Mesenchymal stem cell (in vitro differentiated cells and primary cell): ENCODE results near the gene NOSTRIN.

Experiments
- DNase-seq: peaks from one replicate; pipeline ENCODE4 v3.0.0-alpha.2; 2013
- H2AFZ ChIP-seq: one replicate; pipeline ENCODE4 v1.6.1; 2013; ENCODE audit warnings: low read depth, mild to moderate bottlenecking, control low read depth, inconsistent platforms, low read length, moderate library complexity
- H2AK5ac ChIP-seq: 2 replicates; pipeline ENCODE4 v1.6.1; 2013; ENCODE audit warnings: low read length, moderate library complexity, mild to moderate bottlenecking, inconsistent platforms; ENCODE audit not compliant: severe bottlenecking
- H2BK120ac ChIP-seq: one replicate; pipeline ENCODE4 v1.6.1; 2013; ENCODE audit warnings: low read depth, mild to moderate bottlenecking, inconsistent platforms, low read length, moderate library complexity
- H2BK12ac ChIP-seq, 2 experiments: one replicate each; pipeline ENCODE4 v1.6.1; 2013; ENCODE audit warnings: inconsistent platforms in 2 of 2, low read length in 2 of 2, mild to moderate bottlenecking in 2 of 2, moderate library complexity in 2 of 2, control low read depth in 1 of 2
- H2BK15ac ChIP-seq: one replicate; pipeline ENCODE4 v1.6.1; 2013; ENCODE audit warnings: mild to moderate bottlenecking, low read depth, inconsistent platforms; ENCODE audit not compliant: poor library complexity, severe bottlenecking
- H2BK5ac ChIP-seq: 2 replicates; pipeline ENCODE4 v1.6.1; 2013; ENCODE audit warnings: low read depth, mild to moderate bottlenecking, low read length, control low read depth, inconsistent platforms; ENCODE audit not compliant: poor library complexity, severe bottlenecking
- H3K14ac ChIP-seq, 2 experiments: one replicate each; pipeline ENCODE4 v1.6.1; 2013; ENCODE audit warnings: inconsistent platforms in 2 of 2, low read length in 2 of 2, control low read depth in 1 of 2, mild to moderate bottlenecking in 1 of 2, moderate library complexity in 1 of 2
- H3K18ac ChIP-seq, 2 experiments: one replicate each; pipeline ENCODE4 v1.6.1; 2013; ENCODE audit warnings: inconsistent platforms in 2 of 2, low read length in 2 of 2, control low read depth in 1 of 2, low read depth in 1 of 2, mild to moderate bottlenecking in 1 of 2
- H3K23ac ChIP-seq, 2 experiments: one replicate each; pipeline ENCODE4 v1.6.1; 2013; ENCODE audit warnings: inconsistent platforms in 2 of 2, low read length in 2 of 2, mild to moderate bottlenecking in 2 of 2, moderate library complexity in 2 of 2, control low read depth in 1 of 2
- H3K27ac ChIP-seq: 2 replicates; pipeline ENCODE4 v1.5.1; 2013; ENCODE audit warnings: mild to moderate bottlenecking, moderate library complexity, low read length, control low read depth, inconsistent platforms; ENCODE audit not compliant: poor library complexity, severe bottlenecking
- H3K27me3 ChIP-seq, 2 experiments: 2 replicates each; pipeline versions ENCODE4 v1.6.1 to v1.7.0; 2013; ENCODE audit warnings: low read length in 2 of 2, mild to moderate bottlenecking in 2 of 2, moderate library complexity in 2 of 2, control low read depth in 1 of 2, inconsistent platforms in 1 of 2; ENCODE audit not compliant: control insufficient read depth in 1 of 2, insufficient read depth in 1 of 2
- H3K36me3 ChIP-seq, 2 experiments: 2 replicates each; pipeline versions ENCODE4 v1.6.1 to v1.7.0; 2013; ENCODE audit warnings: low read length in 2 of 2, control low read depth in 1 of 2, inconsistent platforms in 1 of 2, low read depth in 1 of 2, mild to moderate bottlenecking in 1 of 2; ENCODE audit not compliant: insufficient read depth in 2 of 2, control insufficient read depth in 1 of 2
- H3K4ac ChIP-seq, 2 experiments: one replicate each; pipeline ENCODE4 v1.6.1; 2013; ENCODE audit warnings: inconsistent platforms in 2 of 2, low read length in 2 of 2, mild to moderate bottlenecking in 2 of 2, moderate library complexity in 2 of 2, control low read depth in 1 of 2, low read depth in 1 of 2
- H3K4me1 ChIP-seq: 2 replicates; pipeline ENCODE4 v1.6.1; 2013; ENCODE audit warnings: low read depth, low read length, control low read depth; ENCODE audit not compliant: control insufficient read depth, insufficient read depth
- H3K4me2 ChIP-seq: 2 replicates; pipeline ENCODE4 v1.6.1; 2013; ENCODE audit warnings: low read length, mild to moderate bottlenecking, inconsistent platforms; ENCODE audit not compliant: poor library complexity, severe bottlenecking
- H3K4me3 ChIP-seq, 2 experiments: 2 replicates each; pipeline versions ENCODE4 v1.5.1 to v1.7.0; 2013; ENCODE audit warnings: low read length in 2 of 2, mild to moderate bottlenecking in 2 of 2, control low read depth in 1 of 2, low read depth in 1 of 2; ENCODE audit not compliant: insufficient read depth in 1 of 2
- H3K79me1 ChIP-seq: replicated peaks from 2 replicates; pipeline ENCODE4 v1.6.1; 2013; ENCODE audit warnings: mild to moderate bottlenecking, control low read depth, low read length, inconsistent platforms; ENCODE audit not compliant: poor library complexity, severe bottlenecking
- H3K9ac ChIP-seq: 2 replicates; pipeline ENCODE4 v1.7.0; 2013; ENCODE audit warnings: mild to moderate bottlenecking, low read length, moderate library complexity
- H3K9me3 ChIP-seq: 2 replicates; pipeline ENCODE4 v1.7.0; 2013; ENCODE audit warnings: mild to moderate bottlenecking, low read length; ENCODE audit not compliant: control insufficient read depth
- H4K8ac ChIP-seq: one replicate; pipeline ENCODE4 v1.6.1; 2013; ENCODE audit warnings: inconsistent platforms, mild to moderate bottlenecking, low read length, moderate library complexity
- H4K91ac ChIP-seq: one replicate; pipeline ENCODE4 v1.6.1; 2013; ENCODE audit warnings: mild to moderate bottlenecking, low read length, inconsistent platforms
- WGBS: methylation state at CpG from one replicate; pipeline ENCODE4 v1.1.7; 2013; ENCODE audit warnings: mixed read lengths; 5-methylcytosine and 5-hydroxymethylcytosine counted together

The NOSTRIN gene

GRCh38 chr2:168819050-168819715 lies 16.7 kb downstream of the NOSTRIN start:
- Histone ChIP-seq H4K91ac (no peak overlapping the region), H2BK12ac (no peak overlapping the region), H2BK120ac (no peak overlapping the region), H3K23ac (no peak overlapping the region), H3K4me2 (no peak overlapping the region), H3K14ac (no peak overlapping the region), H3K27me3 (no peaks in the 10 kb centered on the region), H3K36me3 (no peaks in the 10 kb centered on the region), H3K4ac (no peak overlapping the region), H2AFZ (no peak overlapping the region), H3K9ac (peak overlapping the region; percentile 46), H2BK5ac (no peak overlapping the region), H3K79me1 (no peaks in the 10 kb centered on the region), H2BK15ac (no peak overlapping the region), H3K4me3 (peak overlapping the region in 1 of 2 experiments; percentile 62), H3K9me3 (no peaks in the 10 kb centered on the region), H3K27ac (no peak overlapping the region), H3K18ac (no peak overlapping the region), H2AK5ac (no peak overlapping the region), H3K4me1 (peaks cover 11% of the 10 kb centered on the region), H4K8ac (no peak overlapping the region)
- 87% methylated on average over 10 of the region's 10 CpGs for WGBS
- no peak for DNase-seq

- Histone ChIP-seq H3K14ac (no peak overlapping the region), H2AK5ac (no peak overlapping the region), H3K4ac (no peak overlapping the region), H3K4me3 (no peak overlapping the region), H3K27ac (no peak overlapping the region), H3K4me1 (peaks cover 11% of the 10 kb centered on the region), H3K9ac (no peak overlapping the region), H4K91ac (no peak overlapping the region), H3K79me1 (no peaks in the 10 kb centered on the region), H3K36me3 (no peaks in the 10 kb centered on the region), H3K18ac (no peak overlapping the region), H3K4me2 (no peak overlapping the region), H2BK120ac (no peak overlapping the region), H3K27me3 (no peaks in the 10 kb centered on the region), H2BK15ac (no peak overlapping the region), H4K8ac (no peak overlapping the region), H3K23ac (no peak overlapping the region), H2AFZ (no peak overlapping the region), H2BK12ac (no peak overlapping the region), H3K9me3 (no peaks in the 10 kb centered on the region), H2BK5ac (no peak overlapping the region)
- WGBS: 81% methylated on average over 5 of the region's 6 CpGs
- no peak for DNase-seq
Measured at GRCh38 chr2:168819829-168820489, 17.5 kb downstream of the NOSTRIN start.

- H3K4ac ChIP-seq: no peak overlapping the region
- WGBS: 90% methylated on average over 8 of the region's 8 CpGs
Measured at GRCh38 chr2:168821577-168821976, 19.1 kb downstream of the NOSTRIN start.

GRCh38 chr2:168821992-168822391 lies 19.6 kb downstream of the NOSTRIN start:
- H3K14ac ChIP-seq: no peak overlapping the region
- no peaks in the 10 kb centered on the region for H3K27me3 ChIP-seq
- H3K9ac ChIP-seq: no peak overlapping the region
- H2BK120ac ChIP-seq: no peak overlapping the region
- H4K91ac ChIP-seq: no peak overlapping the region
- H2AFZ ChIP-seq: no peak overlapping the region
- H3K36me3 ChIP-seq: no peaks in the 10 kb centered on the region
- H3K4me3 ChIP-seq: no peak overlapping the region
- no peak overlapping the region for H3K18ac ChIP-seq
- H2AK5ac ChIP-seq: no peak overlapping the region
- peaks cover 2% of the 10 kb centered on the region for H3K4me1 ChIP-seq
- H3K4me2 ChIP-seq: no peak overlapping the region
- H4K8ac ChIP-seq: no peak overlapping the region
- no peak overlapping the region for H3K27ac ChIP-seq
- no peak overlapping the region for H2BK12ac ChIP-seq
- no peaks in the 10 kb centered on the region for H3K9me3 ChIP-seq
- H3K4ac ChIP-seq: no peak overlapping the region
- WGBS: 100% methylated on average over 1 of the region's 1 CpG
- H2BK15ac ChIP-seq: no peak overlapping the region
- no peak overlapping the region for H2BK5ac ChIP-seq
- H3K23ac ChIP-seq: no peak overlapping the region
- DNase-seq: no peak
- no peaks in the 10 kb centered on the region for H3K79me1 ChIP-seq

More at GRCh38 chr2:168821577-168821976, 19.1 kb downstream of the NOSTRIN start:
- Histone ChIP-seq H3K4me1 (peaks cover 4% of the 10 kb centered on the region), H3K27me3 (no peaks in the 10 kb centered on the region), H3K4me3 (no peak overlapping the region), H4K8ac (no peak overlapping the region), H3K9ac (no peak overlapping the region), H3K23ac (no peak overlapping the region), H3K36me3 (no peaks in the 10 kb centered on the region), H2AK5ac (no peak overlapping the region), H3K27ac (no peak overlapping the region), H2BK5ac (no peak overlapping the region), H3K79me1 (no peaks in the 10 kb centered on the region), H2AFZ (no peak overlapping the region), H3K9me3 (no peaks in the 10 kb centered on the region), H2BK12ac (no peak overlapping the region), H3K4me2 (no peak overlapping the region), H4K91ac (no peak overlapping the region), H2BK15ac (no peak overlapping the region), H2BK120ac (no peak overlapping the region), H3K14ac (no peak overlapping the region), H3K18ac (no peak overlapping the region)
- no peak for DNase-seq
